CD4-positive, alpha-beta T cell treated with Interleukin-6 for 4 hours (primary cell): ENCODE measurements around the gene LDLRAD3.

Experiments
- DNase-seq: peaks from one replicate; pipeline ENCODE4 v3.0.0-alpha.2; 2020; ENCODE audit warnings: mixed read lengths

LDLRAD3 gene

GRCh38 chr11:36251823-36252222 lies 308.0 kb downstream of the LDLRAD3 start:
- no peak for DNase-seq

- DNase-seq = no peak
Observed at GRCh38 chr11:36253238-36253637, 309.4 kb downstream of the LDLRAD3 start.

- no peak for DNase-seq
Observed at GRCh38 chr11:36254713-36255112, 310.9 kb downstream of the LDLRAD3 start.

- no peak for DNase-seq
Observed at GRCh38 chr11:36257351-36257750, 313.5 kb downstream of the LDLRAD3 start.

GRCh38 chr11:36258730-36259360 lies 315.0 kb downstream of the LDLRAD3 start:
- DNase-seq = no peak

- no peak for DNase-seq
Observed at GRCh38 chr11:36261094-36261493, 317.2 kb downstream of the LDLRAD3 start.

- DNase-seq = no peak
Observed at GRCh38 chr11:36264011-36264972, 320.4 kb downstream of the LDLRAD3 start.

- no peak for DNase-seq
Observed at GRCh38 chr11:36264973-36265344, 321.1 kb downstream of the LDLRAD3 start.

- DNase-seq = peak; percentile 62
Observed at GRCh38 chr11:36265793-36266628, 322.1 kb downstream of the LDLRAD3 start.

- DNase-seq = no peak
Observed at GRCh38 chr11:36266767-36267166, 322.9 kb downstream of the LDLRAD3 start.

GRCh38 chr11:36268337-36268985 lies 324.6 kb downstream of the LDLRAD3 start:
- no peak for DNase-seq

GRCh38 chr11:36270701-36271100 lies 326.8 kb downstream of the LDLRAD3 start:
- DNase-seq = no peak

GRCh38 chr11:36271794-36272407 lies 328.0 kb downstream of the LDLRAD3 start:
- DNase-seq = no peak

- DNase-seq = no peak
Observed at GRCh38 chr11:36273110-36273509, 329.2 kb downstream of the LDLRAD3 start.

- no peak for DNase-seq
Observed at GRCh38 chr11:36274414-36274813, 330.6 kb downstream of the LDLRAD3 start.

GRCh38 chr11:36278531-36279282 lies 334.8 kb downstream of the LDLRAD3 start:
- no peak for DNase-seq

- DNase-seq = no peak
Observed at GRCh38 chr11:36280531-36280930, 336.7 kb downstream of the LDLRAD3 start.
